ENCODE results near the gene MGRN1.

MGRN1 gene

DNA sequence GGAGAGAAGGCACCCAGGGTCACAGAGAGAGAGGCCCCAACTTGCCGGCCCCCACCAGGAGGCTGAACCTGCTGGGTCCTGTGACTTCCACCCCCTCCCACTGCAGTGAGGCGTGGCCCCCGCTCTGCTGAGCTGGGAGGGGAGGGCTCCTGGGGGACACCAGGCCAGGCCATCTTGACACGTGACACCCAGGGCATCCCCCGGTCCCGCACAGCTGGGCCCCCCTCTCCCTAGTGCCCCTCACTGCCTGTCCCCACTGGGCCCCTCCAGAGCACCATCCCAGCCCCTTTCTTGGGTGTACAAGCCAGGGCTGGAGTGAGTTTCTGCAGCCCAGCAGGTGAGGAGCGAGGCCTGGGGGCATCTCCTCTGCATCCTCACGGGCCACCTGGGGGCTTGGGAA lies 22.3 kb upstream of the MGRN1 start:
- TF ChIP-seq, protein P1, sequence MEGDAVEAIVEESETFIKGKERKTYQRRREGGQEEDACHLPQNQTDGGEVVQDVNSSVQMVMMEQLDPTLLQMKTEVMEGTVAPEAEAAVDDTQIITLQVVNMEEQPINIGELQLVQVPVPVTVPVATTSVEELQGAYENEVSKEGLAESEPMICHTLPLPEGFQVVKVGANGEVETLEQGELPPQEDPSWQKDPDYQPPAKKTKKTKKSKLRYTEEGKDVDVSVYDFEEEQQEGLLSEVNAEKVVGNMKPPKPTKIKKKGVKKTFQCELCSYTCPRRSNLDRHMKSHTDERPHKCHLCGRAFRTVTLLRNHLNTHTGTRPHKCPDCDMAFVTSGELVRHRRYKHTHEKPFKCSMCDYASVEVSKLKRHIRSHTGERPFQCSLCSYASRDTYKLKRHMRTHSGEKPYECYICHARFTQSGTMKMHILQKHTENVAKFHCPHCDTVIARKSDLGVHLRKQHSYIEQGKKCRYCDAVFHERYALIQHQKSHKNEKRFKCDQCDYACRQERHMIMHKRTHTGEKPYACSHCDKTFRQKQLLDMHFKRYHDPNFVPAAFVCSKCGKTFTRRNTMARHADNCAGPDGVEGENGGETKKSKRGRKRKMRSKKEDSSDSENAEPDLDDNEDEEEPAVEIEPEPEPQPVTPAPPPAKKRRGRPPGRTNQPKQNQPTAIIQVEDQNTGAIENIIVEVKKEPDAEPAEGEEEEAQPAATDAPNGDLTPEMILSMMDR (conservative IDR thresholded peaks at IDR 0.05; ENCODE audit: low read depth, low read length) = no peak
- H3K4me3 ChIP-seq (ENCODE audit: low read depth, low read length) = no peak overlapping the region
- DNase-seq (ENCODE audit: low read depth) = no peak

DNA sequence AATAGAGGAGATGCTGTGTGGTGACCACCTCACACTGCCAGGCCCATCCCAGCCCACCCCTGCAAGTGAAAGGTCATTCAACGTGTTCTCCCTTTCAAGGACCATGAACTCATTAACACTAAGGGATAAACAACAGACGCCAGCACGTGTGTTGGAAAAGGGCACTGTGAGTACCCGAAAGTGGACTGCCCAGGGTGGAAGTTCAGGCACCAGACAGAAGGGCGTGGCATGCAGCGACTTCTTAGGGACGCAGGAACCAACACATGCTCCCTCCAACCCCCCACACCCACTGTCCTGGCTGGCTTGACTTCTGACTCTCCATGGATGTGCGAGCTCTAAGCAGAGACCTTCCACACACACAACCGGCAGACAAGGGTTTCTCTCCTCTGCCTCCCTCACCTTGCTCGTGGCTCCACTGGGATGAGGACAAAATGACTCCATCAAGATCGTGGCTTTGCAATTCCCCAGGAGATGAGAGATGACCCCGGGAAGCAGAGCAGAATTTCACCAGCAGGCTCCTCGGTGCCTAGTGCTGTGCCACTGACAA lies 20.9 kb upstream of the MGRN1 start:
- TF ChIP-seq, protein P1 (conservative IDR thresholded peaks at IDR 0.05; ENCODE audit: low read depth, low read length) = no peak
- H3K4me3 ChIP-seq (ENCODE audit: low read depth, low read length) = no peak overlapping the region
- DNase-seq (ENCODE audit: low read depth) = no peak

DNA sequence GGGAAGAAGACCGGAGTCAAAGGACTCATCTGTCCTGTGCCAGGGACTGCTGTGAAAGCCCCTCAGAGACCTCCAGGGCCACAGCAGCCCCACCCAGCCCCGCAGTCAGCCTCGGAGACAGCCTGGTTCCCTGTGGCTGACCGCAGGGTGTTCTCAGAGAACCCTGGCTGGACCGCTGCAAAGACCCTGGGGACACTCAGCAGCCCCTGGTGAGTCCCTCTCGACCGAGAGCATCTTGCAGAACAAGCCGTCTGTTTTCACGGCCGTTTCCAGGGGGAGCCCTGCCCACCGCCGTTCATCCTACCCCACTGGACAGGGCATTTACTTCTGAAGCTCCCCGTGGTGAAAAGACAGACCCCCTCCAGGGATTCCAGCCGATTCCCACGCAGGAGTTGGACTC lies 20.2 kb upstream of the MGRN1 start:
- no peak for DNase-seq (ENCODE audit: low read depth)
- H3K4me3 ChIP-seq (ENCODE audit: low read depth, low read length) = no peak overlapping the region
- TF ChIP-seq, protein P1 (conservative IDR thresholded peaks at IDR 0.05; ENCODE audit: low read depth, low read length) = no peak

DNA sequence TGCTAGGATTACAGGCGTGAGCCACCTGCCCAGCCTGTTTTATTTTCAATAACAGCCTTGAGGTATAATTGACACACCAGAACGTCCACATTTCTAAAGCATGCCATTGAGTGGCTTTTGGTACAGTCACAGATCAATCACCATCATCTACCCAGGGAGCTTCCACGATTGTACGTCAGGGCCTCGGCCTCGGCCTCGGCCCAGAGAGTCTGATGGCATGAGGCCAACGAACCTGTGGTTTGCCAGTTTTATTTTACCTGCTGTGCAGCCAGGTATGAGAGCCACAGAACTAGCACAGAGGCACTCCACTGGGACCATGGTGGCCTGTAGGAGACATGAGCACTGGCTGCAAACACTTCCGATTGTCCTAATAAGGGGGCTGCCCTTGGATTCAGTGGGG lies 18.3 kb upstream of the MGRN1 start:
- TF ChIP-seq, protein P1 (conservative IDR thresholded peaks at IDR 0.05; ENCODE audit: low read depth, low read length) = no peak
- no peak for DNase-seq (ENCODE audit: low read depth)
- H3K4me3 ChIP-seq (ENCODE audit: low read depth, low read length) = no peak overlapping the region

DNA sequence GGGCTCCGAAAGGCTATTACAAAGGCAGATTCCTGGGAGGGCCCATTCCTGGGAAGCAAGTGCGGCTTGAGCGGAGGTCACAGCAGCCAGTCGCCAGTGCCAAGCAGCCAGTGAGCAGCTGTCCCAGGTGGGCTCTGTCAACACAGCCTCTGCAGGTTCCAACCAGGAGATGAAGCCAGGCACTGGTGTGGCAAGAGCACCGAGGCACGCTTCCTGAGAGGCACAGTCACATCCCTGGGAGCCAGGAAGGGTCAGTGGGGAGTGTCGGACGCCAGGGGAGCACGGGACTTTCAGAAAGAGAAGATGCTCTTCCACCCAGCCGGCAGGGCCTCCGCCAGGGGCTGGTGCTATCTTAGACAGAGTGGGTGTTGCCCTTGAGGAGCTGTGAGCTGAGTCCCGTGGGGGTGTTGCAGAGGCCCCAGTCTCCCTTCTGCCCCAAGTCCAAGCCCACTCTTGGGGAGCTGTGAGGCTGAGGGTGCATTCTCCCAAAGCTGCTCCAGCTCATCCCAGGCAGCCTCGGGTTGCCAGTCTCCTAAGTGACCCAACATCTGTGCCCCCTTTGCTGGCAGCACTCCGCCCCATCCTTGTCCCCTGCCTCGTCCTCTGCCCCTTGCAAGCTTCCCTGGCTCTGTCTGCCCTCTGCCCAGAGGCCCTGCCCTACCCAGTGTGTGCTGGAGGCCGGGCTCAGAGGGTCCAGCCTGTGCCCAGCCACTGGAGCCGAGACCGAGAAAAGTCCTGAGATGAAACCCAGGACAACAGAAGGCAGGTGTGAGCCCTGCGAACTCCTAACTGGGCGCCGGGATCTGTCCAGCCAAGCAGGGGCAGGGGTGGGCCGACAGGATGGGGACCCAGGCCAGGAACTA lies 16.6 kb upstream of the MGRN1 start:
- TF ChIP-seq, protein P1 (conservative IDR thresholded peaks at IDR 0.05; ENCODE audit: low read depth, low read length) = no peak
- no peak for DNase-seq (ENCODE audit: low read depth)

DNA sequence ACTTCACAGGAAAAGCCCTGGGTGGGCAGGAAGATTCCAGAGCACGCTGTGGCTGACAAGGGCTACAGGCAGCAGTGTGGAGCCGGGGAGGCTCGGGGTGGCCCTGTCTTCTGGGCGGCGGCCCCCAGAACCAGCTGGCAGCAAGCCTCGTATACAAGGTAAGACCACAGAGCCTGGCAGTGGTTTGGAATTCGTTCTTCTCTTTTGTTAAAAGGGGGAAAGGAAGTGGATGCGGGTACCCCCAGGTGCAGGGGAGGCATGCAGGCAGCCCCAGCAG lies 16.0 kb upstream of the MGRN1 start:
- H3K4me3 ChIP-seq (ENCODE audit: low read depth, low read length) = no peak overlapping the region
- no peak for DNase-seq (ENCODE audit: low read depth)
- TF ChIP-seq, protein P1 (conservative IDR thresholded peaks at IDR 0.05; ENCODE audit: low read depth, low read length) = no peak

More for the DNA sequence above, 16.6 kb upstream of the MGRN1 start:
- no peak overlapping the region for H3K4me3 ChIP-seq (ENCODE audit: low read depth, low read length)
